Mucosa of descending colon (tissue), 3 donors: ENCODE data around the gene LY6G6C. TPM values are rescaled to one million over a fixed set of nuclear protein-coding genes. Genes with fewer than 3 reads are reported as not detected.

Source experiments
- ATAC-seq: fragments of 200-7000 bp; cut with Tn5 transposase; one replicate; pipeline ENCODE4 v1.9.1; 2020; ENCODE audit warnings: mild to moderate bottlenecking, moderate library complexity
- DNase-seq, 3 donors: peaks; one replicate each; pipeline ENCODE4 v3.0.0-alpha.2; 2020
- H3K36me3 ChIP-seq: fragments of 200-600 bp; one replicate; pipeline ENCODE4 v1.8.0; 2021; ENCODE audit warnings: low read depth, mild to moderate bottlenecking
- H3K4me1 ChIP-seq: fragments of 200-600 bp; one replicate; pipeline ENCODE4 v1.8.0; 2021; ENCODE audit warnings: low read depth, mild to moderate bottlenecking
- H3K4me3 ChIP-seq: fragments of 200-600 bp; one replicate; pipeline ENCODE4 v1.8.0; 2021; ENCODE audit warnings: mild to moderate bottlenecking
- H3K9me3 ChIP-seq: fragments of 200-600 bp; one replicate; pipeline ENCODE4 v1.8.0; 2021; ENCODE audit warnings: mild to moderate bottlenecking
- intact Hi-C, 2 donors: fragments of 100-400 bp; cut with DNase I in 1 of 2; cut with micrococcal nuclease in 1 of 2; formaldehyde crosslinking; loops; one replicate each; pipeline versions ENCODE4 v1.11.0 to v1.11.1; 2022; cut with DNase I, micrococcal nuclease
- total RNA-seq, 3 donors: library from RNA; stranded (reverse); fragmentation: NEBNext Ultra II Directional in 2 of 3; extraction: Animal tissue kit (Norgen Biotek cat#: 25700) in 2 of 3; gene quantifications; one replicate each; pipeline versions ENCODE4 v1.2.1 to v1.2.4, GENCODE V29; 2021 to 2023
- TF ChIP-seq, protein P1 (sequence below): fragments of 200-600 bp; IDR thresholded peaks from one replicate; pipeline ENCODE4 v1.8.0; 2022; ENCODE audit warnings: antibody characterized with exemption, mild to moderate bottlenecking
- donor health status: DM: no; HTN: no; CAD: no; lungs with moderate emphysema.
- donor health status: DM: no; HTN: no; CAD: no.
- donor health status: DM: no; HTN: yes; CAD: no.

Gene LY6G6C
- total RNA-seq, 3 donors from 2014 or later, result 0.32 TPM; not detected in 2

- Histone ChIP-seq H3K4me3 (peak overlapping the region; percentile 20), H3K9me3 (no peaks in the 10 kb centered on the region), H3K4me1 (peaks cover 23% of the 10 kb centered on the region), H3K36me3 (no peaks in the 10 kb centered on the region)
- TF ChIP-seq, protein P1, sequence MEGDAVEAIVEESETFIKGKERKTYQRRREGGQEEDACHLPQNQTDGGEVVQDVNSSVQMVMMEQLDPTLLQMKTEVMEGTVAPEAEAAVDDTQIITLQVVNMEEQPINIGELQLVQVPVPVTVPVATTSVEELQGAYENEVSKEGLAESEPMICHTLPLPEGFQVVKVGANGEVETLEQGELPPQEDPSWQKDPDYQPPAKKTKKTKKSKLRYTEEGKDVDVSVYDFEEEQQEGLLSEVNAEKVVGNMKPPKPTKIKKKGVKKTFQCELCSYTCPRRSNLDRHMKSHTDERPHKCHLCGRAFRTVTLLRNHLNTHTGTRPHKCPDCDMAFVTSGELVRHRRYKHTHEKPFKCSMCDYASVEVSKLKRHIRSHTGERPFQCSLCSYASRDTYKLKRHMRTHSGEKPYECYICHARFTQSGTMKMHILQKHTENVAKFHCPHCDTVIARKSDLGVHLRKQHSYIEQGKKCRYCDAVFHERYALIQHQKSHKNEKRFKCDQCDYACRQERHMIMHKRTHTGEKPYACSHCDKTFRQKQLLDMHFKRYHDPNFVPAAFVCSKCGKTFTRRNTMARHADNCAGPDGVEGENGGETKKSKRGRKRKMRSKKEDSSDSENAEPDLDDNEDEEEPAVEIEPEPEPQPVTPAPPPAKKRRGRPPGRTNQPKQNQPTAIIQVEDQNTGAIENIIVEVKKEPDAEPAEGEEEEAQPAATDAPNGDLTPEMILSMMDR, result no peak
- DNase-seq (peak in 2 of 3 donors; percentile 46 to 72), ATAC-seq (peak; percentile 0)
- intact Hi-C loops, result no loop called here
Measured at GRCh38 chr6:31740397-31741223, 19.1 kb upstream of the LY6G6C start.

GRCh38 chr6:31739639-31740396, 18.3 kb upstream of the LY6G6C start, which contains the start of gene MSH5:
Gene MSH5 (plus strand): TSS chr6:31740005. CDS start chr6:31740467, 462 bp downstream.
- ATAC-seq (peak; percentile 76), DNase-seq (peak; percentile 98 to 99 (median 98))
- Histone ChIP-seq H3K4me1 (peaks cover 23% of the 10 kb centered on the region), H3K4me3 (peak within 1 kb of the TSS; percentile 20), H3K36me3 (no peaks in the 10 kb centered on the region), H3K9me3 (no peaks in the 10 kb centered on the region)
- TF ChIP-seq, protein P1, result no peak
- intact Hi-C loops, result no loop called here

DNA sequence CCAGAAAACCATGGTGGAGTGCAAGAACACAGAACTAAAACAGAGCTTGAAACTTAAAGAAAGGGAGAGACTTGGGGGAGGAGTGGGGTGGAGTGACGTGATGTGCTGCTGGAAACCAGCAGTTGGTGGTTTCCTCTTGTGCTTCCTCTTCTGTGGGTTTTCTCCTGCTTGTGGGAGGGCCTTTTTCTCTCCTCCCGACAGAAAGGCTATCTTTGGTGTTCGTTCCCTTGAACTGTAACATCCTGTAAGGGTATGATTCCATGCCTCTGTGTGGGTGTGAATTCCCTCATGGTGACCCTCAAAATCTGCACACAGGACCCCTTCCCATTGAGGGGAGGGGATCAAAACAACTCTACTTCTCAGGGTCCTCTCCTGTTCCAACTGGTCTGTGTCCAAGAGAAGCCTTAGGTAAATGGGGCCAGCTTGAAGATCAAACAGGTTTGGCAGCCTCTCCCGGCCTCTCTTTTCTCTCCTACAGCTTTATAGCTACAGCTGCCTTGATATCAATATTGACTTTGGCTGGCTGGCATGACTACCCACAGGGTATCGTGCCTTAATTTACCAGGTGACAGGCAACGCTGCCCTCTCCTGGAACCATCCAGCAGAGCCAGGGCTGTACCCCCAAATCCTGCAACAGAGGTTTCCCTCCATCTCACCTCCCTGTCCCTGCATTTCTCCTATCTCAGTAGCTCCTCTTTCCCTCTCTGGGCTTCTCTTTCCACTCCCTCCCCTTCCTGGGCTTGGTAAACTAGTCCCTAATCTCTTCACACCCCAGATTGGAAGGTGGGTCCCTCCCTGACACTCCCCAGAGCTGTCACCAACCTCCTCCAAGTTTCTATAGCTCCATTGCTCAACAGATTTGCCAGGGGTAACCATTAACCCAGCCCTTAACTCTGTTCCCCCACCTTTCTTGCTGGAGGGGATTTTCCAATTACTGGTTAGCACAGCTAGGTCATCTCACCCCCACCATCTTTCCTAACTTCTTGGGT, 16.7 kb upstream of the LY6G6C start:
- intact Hi-C loops, result no loop called here

DNA sequence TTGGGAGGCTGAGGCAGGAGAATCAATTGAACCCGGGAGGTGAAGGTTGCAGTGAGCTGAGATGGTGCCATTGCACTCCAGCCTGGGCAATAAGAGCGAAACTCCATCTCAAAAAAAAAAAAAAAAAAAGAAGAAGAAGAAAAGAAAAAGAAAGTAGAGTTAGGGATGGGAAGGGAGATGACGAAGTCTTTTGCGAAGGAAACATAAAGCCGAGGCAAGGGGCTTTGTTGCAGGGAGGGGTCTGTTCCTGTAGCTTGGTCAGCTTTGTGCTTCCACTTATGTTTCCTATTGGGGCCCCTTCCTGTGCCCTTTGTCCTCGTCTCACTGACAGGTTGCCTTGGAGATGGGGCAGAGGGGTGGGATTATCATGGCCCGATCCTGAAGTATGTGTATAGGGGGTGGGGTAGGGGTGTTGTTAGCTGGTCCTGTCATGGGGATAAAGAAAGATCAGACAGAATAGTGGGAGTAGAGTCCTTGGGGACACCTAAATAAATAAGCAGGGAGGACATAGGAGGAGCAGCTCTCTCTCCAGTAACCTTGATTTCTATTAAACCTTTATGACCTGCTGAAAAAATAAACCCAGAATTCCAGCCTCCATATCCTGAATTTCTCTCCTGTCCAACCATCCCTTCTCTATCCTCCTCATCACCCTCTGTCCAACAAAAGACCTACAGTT, 15.9 kb upstream of the LY6G6C start:
- H3K4me3 ChIP-seq, result no peak overlapping the region
- H3K4me1 ChIP-seq, result peaks cover 35% of the 10 kb centered on the region
- TF ChIP-seq, protein P1, result no peak
- H3K36me3 ChIP-seq, result peaks cover 6% of the 10 kb centered on the region
- ATAC-seq (peak; percentile 3), DNase-seq (peak in 2 of 3 donors; percentile 53 to 70)
- intact Hi-C loops, result no loop called here
- H3K9me3 ChIP-seq, result no peaks in the 10 kb centered on the region

More for the DNA sequence above, 16.7 kb upstream of the LY6G6C start:
- Histone ChIP-seq H3K9me3 (no peaks in the 10 kb centered on the region), H3K4me3 (no peak overlapping the region), H3K4me1 (peaks cover 34% of the 10 kb centered on the region), H3K36me3 (no peaks in the 10 kb centered on the region)
- TF ChIP-seq, protein P1, result peak; percentile 17
- DNase-seq, result peak; percentile 76 to 91 (median 77)
- ATAC-seq, result peak; percentile 44
